Naive thymus-derived CD4-positive, alpha-beta T cell (primary cell): ENCODE measurements around the gene DACH1. TPM values are rescaled to one million over a fixed set of nuclear protein-coding genes. Genes with fewer than 3 reads are reported as not detected.

Experiments
- ATAC-seq: fragments of 150-1000 bp; cut with Tn5 transposase; 2 replicates; pipeline ENCODE4 v1.10.0; 2021; ENCODE audit warnings: mild to moderate bottlenecking, moderate library complexity
- CTCF ChIA-PET: fragments of 350-600 bp; sonication (Branson Sonifier 250); formaldehyde crosslinking; loops from one replicate; lab custom pipeline; 2021; ENCODE audit warnings: antibody characterized with exemption; lab: Charles Lee
- POLR2A ChIA-PET: fragments of 350-600 bp; sonication (Branson Sonifier 250); formaldehyde crosslinking; loops from one replicate; lab custom pipeline; 2021; ENCODE audit warnings: antibody characterized with exemption, inconsistent platforms; lab: Charles Lee
- DNase-seq, 9 donors: peaks; one replicate each; pipeline versions ENCODE4 v3.0.0 to v3.0.0-alpha.2; 2020 to 2022; ENCODE audit warnings: mixed read lengths in 1 of 9
- H3K27ac ChIP-seq: one replicate; pipeline ENCODE4 v1.7.0; 2013; ENCODE audit warnings: mild to moderate bottlenecking, low read depth, low read length, moderate library complexity
- H3K27me3 ChIP-seq, 2 donors: one replicate each; pipeline ENCODE4 v1.7.0; 2013; ENCODE audit warnings: low read length in 2 of 2, mild to moderate bottlenecking in 2 of 2, moderate library complexity in 2 of 2; ENCODE audit not compliant: control insufficient read depth in 2 of 2, insufficient read depth in 2 of 2
- H3K36me3 ChIP-seq, 3 experiments: 1 replicate in 2 of 3; 2 replicates in 1 of 3; pipeline ENCODE4 v1.7.0; 2013; ENCODE audit warnings: low read length in 3 of 3, mild to moderate bottlenecking in 3 of 3, moderate library complexity in 1 of 3; ENCODE audit not compliant: insufficient read depth in 3 of 3, control insufficient read depth in 2 of 3
- H3K4me1 ChIP-seq, 2 donors: one replicate each; pipeline ENCODE4 v1.7.0; 2013; ENCODE audit warnings: low read length in 2 of 2, mild to moderate bottlenecking in 2 of 2, moderate library complexity in 1 of 2; ENCODE audit not compliant: control insufficient read depth in 2 of 2, insufficient read depth in 2 of 2
- H3K4me3 ChIP-seq: 2 replicates; pipeline ENCODE4 v1.7.0; 2013; ENCODE audit warnings: mild to moderate bottlenecking, low read length
- H3K9me3 ChIP-seq, 3 experiments: 1 replicate in 2 of 3; 2 replicates in 1 of 3; pipeline ENCODE4 v1.7.0; 2013; ENCODE audit warnings: low read length in 3 of 3; ENCODE audit not compliant: control insufficient read depth in 2 of 3
- H3K27ac Mint-ChIP-seq, 9 donors: one replicate each; pipeline ENCODE4 v1.8.0; 2020 to 2022; ENCODE audit warnings: mixed read lengths in 9 of 9, mild to moderate bottlenecking in 8 of 9, moderate library complexity in 5 of 9, inconsistent platforms in 2 of 9
- H3K27me3 Mint-ChIP-seq, 5 donors: one replicate each; pipeline ENCODE4 v1.8.0; 2021 to 2022; ENCODE audit warnings: mixed read lengths in 5 of 5, mild to moderate bottlenecking in 1 of 5
- H3K36me3 Mint-ChIP-seq, 5 donors: one replicate each; pipeline ENCODE4 v1.8.0; 2020 to 2022; ENCODE audit warnings: mixed read lengths in 5 of 5, mild to moderate bottlenecking in 3 of 5, inconsistent platforms in 1 of 5
- H3K4me1 Mint-ChIP-seq, 7 donors: one replicate each; pipeline ENCODE4 v1.8.0; 2020 to 2022; ENCODE audit warnings: mixed read lengths in 7 of 7, mild to moderate bottlenecking in 3 of 7, inconsistent platforms in 1 of 7
- H3K4me3 Mint-ChIP-seq, 10 donors: one replicate each; pipeline ENCODE4 v1.8.0; 2020 to 2022; ENCODE audit warnings: mild to moderate bottlenecking in 10 of 10, mixed read lengths in 10 of 10, moderate library complexity in 6 of 10, inconsistent platforms in 2 of 10
- H3K9me3 Mint-ChIP-seq, 11 donors: one replicate each; pipeline ENCODE4 v1.8.0; 2020 to 2022; ENCODE audit warnings: mixed read lengths in 11 of 11, mild to moderate bottlenecking in 4 of 11, inconsistent platforms in 1 of 11, moderate library complexity in 1 of 11
- intact Hi-C, 2 donors: fragments of 100-400 bp; cut with micrococcal nuclease; formaldehyde crosslinking; loops; one replicate each; pipeline ENCODE4 v1.15.1; 2023
- polyA plus RNA-seq, 2 donors: library from polyadenylated mRNA; unstranded; fragments of 300-500 nt; fragmentation: Illumina TruSeq; gene quantifications; one replicate each; pipeline ENCODE4 v1.2.3, GENCODE V29; 2021
- total RNA-seq, 6 experiments: library from RNA in 5 of 6; stranded (reverse) in 5 of 6; gene quantifications; 1 replicate in 5 of 6; 2 replicates in 1 of 6; pipeline ENCODE4 v1.2.3 and lab custom pipeline; 2021 to 2026

DACH1 gene
- total and polyA plus RNA-seq, 7 experiments from 2014 or later: 0.20 to 1.7 (median 0.57) TPM; not detected in 1

DNA sequence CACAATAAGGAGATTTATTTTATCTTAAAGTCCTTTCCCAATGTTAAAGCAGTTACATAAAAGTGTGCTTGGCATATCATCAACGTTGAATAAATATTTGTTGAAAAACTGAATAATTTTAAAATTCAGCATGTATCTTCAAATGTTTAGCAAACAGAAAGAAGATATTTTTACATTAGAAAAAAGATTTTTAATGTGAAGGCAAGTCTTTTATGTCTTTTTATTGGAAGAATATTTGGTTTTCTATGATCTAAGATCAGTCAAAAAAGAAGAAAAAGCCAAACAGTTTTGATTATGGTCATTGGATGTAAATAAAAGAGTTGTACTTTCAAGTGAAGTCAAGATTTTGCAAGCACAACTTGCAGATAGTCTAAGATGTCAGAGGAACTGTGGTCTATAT is 397.4 kb downstream of the DACH1 start:
- H3K9me3 ChIP-seq: no peaks in the 10 kb centered on the region
- H3K4me3 ChIP-seq: no peak overlapping the region
- H3K4me1 Mint-ChIP-seq: no peaks in the 10 kb centered on the region
- H3K36me3 Mint-ChIP-seq: no peaks in the 10 kb centered on the region
- no peaks in the 10 kb centered on the region for H3K27me3 ChIP-seq
- intact Hi-C loops: loop anchor here in 1 of 2 donors (10.0 kb wide), 1 partner anchor 845 kb away; no protein-coding TSS in a partner anchor
- peaks cover 0 to 4% (median 0%) of the 10 kb centered on the region in 11 donors for H3K9me3 Mint-ChIP-seq
- H3K27ac Mint-ChIP-seq: no peak overlapping the region
- ATAC-seq (no peak), DNase-seq (no peak)
- ChIA-PET POLR2A (no interaction called here), CTCF (no interaction called here)
- no peaks in the 10 kb centered on the region for H3K4me1 ChIP-seq
- H3K36me3 ChIP-seq: no peaks in the 10 kb centered on the region
- no peaks in the 10 kb centered on the region for H3K27me3 Mint-ChIP-seq
- no peak overlapping the region for H3K4me3 Mint-ChIP-seq
- H3K27ac ChIP-seq: no peak overlapping the region

DNA sequence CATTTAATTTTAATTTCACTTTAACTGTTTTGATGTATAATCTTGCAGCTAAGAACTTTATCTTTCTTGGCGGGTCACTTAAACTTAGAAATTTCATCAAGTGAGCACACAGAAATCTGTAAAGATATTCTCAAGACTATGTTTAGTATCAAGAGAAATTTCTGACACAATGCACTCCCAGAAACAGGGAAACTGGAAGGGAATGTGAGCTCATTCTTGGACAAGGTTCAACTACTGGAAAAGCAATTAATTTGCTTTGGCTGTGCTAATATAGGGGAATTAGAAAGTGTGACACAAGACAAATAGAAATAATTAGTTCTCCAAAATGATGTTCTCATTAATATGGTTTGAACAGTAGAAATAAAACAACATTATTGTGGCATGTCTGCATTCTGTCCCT is 402.3 kb downstream of the DACH1 start:
- no peak overlapping the region for H3K27ac ChIP-seq
- no peaks in the 10 kb centered on the region for H3K36me3 ChIP-seq
- no peaks in the 10 kb centered on the region for H3K27me3 ChIP-seq
- Mint-ChIP-seq H3K36me3 (no peaks in the 10 kb centered on the region), H3K9me3 (peaks cover 0 to 1% (median 0%) of the 10 kb centered on the region in 11 donors), H3K27me3 (no peaks in the 10 kb centered on the region), H3K27ac (no peak overlapping the region), H3K4me3 (no peak overlapping the region), H3K4me1 (no peaks in the 10 kb centered on the region)
- POLR2A ChIA-PET: no interaction called here
- no peak overlapping the region for H3K4me3 ChIP-seq
- H3K4me1 ChIP-seq: no peaks in the 10 kb centered on the region
- H3K9me3 ChIP-seq: no peaks in the 10 kb centered on the region
- DNase-seq: no peak
- intact Hi-C loops: no loop called here
- ATAC-seq: no peak
- CTCF ChIA-PET: no interaction called here

DNA sequence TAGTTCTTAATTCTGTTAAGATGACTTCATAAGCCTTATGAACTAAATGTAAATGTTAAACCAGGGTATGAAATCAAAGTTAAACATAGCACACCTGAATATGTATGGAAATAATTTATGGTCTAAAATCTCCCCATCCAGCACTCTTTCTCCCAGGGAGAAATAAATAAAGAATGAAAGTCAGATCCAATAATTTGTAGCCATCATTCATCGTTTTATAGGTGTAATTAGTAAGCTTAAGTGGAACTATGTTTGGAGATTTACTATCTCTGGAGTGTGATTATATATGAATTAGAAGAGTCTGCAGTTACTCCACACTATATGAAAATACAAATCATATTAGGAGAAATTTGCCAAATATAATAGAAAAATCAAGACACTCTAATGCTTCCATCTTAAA is 405.1 kb downstream of the DACH1 start:
- Mint-ChIP-seq H3K27me3 (no peaks in the 10 kb centered on the region), H3K27ac (no peak overlapping the region), H3K4me3 (no peak overlapping the region), H3K36me3 (no peaks in the 10 kb centered on the region), H3K9me3 (peaks cover 0 to 1% (median 0%) of the 10 kb centered on the region in 11 donors), H3K4me1 (no peaks in the 10 kb centered on the region)
- CTCF ChIA-PET: no interaction called here
- DNase-seq (no peak), ATAC-seq (no peak)
- intact Hi-C loops: no loop called here
- Histone ChIP-seq H3K27me3 (no peaks in the 10 kb centered on the region), H3K9me3 (no peaks in the 10 kb centered on the region), H3K4me3 (no peak overlapping the region), H3K36me3 (no peaks in the 10 kb centered on the region), H3K27ac (no peak overlapping the region), H3K4me1 (no peaks in the 10 kb centered on the region)
- POLR2A ChIA-PET: no interaction called here

DNA sequence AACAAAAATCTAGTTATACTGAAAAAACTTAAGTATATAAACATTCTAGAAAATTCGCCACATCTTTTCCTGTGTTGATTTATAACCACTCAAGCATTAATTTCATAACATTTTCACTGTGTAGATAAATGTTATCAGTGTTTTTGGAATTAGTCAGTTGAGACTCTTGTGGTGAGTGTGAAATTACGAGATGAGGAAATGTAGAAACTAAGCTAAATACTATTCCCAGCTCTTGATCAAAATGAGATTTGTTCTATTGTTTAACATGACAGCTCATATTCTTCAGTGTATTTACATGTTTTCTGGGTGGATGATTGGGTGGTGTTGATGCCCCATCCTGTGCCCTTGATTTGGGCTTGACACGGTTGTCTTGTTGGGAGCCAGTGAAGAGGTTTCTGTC is 406.8 kb downstream of the DACH1 start:
- Mint-ChIP-seq H3K9me3 (peaks cover 0 to 1% (median 0%) of the 10 kb centered on the region in 11 donors), H3K4me1 (no peaks in the 10 kb centered on the region), H3K4me3 (no peak overlapping the region), H3K27ac (peak overlapping the region in 1 of 9 donors; percentile 2), H3K36me3 (no peaks in the 10 kb centered on the region), H3K27me3 (no peaks in the 10 kb centered on the region)
- Histone ChIP-seq H3K27me3 (no peaks in the 10 kb centered on the region), H3K27ac (no peak overlapping the region), H3K36me3 (no peaks in the 10 kb centered on the region), H3K4me3 (no peak overlapping the region), H3K9me3 (no peaks in the 10 kb centered on the region), H3K4me1 (no peaks in the 10 kb centered on the region)
- ChIA-PET CTCF (no interaction called here), POLR2A (no interaction called here)
- ATAC-seq (no peak), DNase-seq (no peak)
- intact Hi-C loops: no loop called here

DNA sequence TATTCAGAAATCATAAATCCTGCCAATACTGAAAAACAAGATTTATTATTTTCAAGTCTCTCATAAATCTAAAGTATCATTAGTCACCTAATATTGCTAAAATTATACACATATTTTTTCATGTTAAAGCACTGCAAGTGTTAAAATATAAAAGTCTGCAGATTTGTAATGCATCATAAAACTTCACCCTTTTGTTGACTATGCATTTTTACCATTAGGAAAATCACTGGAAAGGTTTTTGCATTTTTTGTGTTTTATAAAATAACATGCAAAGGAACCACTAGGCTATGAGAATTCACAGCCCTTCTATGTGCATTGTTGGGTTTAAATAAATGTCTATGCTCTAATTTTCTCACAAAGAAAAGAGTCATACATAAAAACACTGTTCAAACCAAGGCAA is 407.3 kb downstream of the DACH1 start:
- intact Hi-C loops: no loop called here
- no peaks in the 10 kb centered on the region for H3K9me3 ChIP-seq
- no peaks in the 10 kb centered on the region for H3K36me3 Mint-ChIP-seq
- no peaks in the 10 kb centered on the region for H3K27me3 Mint-ChIP-seq
- no peak overlapping the region for H3K27ac ChIP-seq
- H3K4me3 Mint-ChIP-seq: no peak overlapping the region
- no peaks in the 10 kb centered on the region for H3K27me3 ChIP-seq
- no peak overlapping the region for H3K4me3 ChIP-seq
- H3K4me1 ChIP-seq: no peaks in the 10 kb centered on the region
- H3K27ac Mint-ChIP-seq: no peak overlapping the region
- DNase-seq: no peak
- ChIA-PET POLR2A (no interaction called here), CTCF (no interaction called here)
- H3K36me3 ChIP-seq: no peaks in the 10 kb centered on the region
- H3K9me3 Mint-ChIP-seq: peaks cover 0 to 1% (median 0%) of the 10 kb centered on the region in 11 donors
- H3K4me1 Mint-ChIP-seq: no peaks in the 10 kb centered on the region
- no peak for ATAC-seq

DNA sequence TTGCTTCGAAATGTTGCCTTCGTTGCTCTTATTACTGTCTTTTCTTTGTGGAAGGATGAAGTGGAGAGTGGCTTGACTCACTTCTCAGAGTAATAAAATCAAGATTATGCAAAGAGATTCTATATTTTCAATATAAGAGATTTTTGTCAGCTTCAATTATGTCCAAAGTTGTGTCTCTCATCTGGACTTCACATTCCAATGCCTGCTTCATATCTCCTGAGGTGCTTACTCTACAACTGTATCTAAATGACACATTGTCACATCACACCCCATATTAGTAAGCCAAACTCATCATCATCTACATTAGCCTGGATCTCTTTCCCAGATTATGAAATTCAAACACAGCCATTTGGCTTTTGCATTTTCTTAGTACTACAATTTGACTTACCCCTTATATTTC is 409.4 kb downstream of the DACH1 start:
- ChIA-PET POLR2A (no interaction called here), CTCF (no interaction called here)
- no peak overlapping the region for H3K4me3 Mint-ChIP-seq
- H3K27ac ChIP-seq: no peak overlapping the region
- intact Hi-C loops: no loop called here
- no peaks in the 10 kb centered on the region for H3K27me3 Mint-ChIP-seq
- no peaks in the 10 kb centered on the region for H3K4me1 Mint-ChIP-seq
- H3K9me3 Mint-ChIP-seq: no peaks in the 10 kb centered on the region
- DNase-seq (no peak), ATAC-seq (no peak)
- H3K36me3 Mint-ChIP-seq: no peaks in the 10 kb centered on the region
- no peaks in the 10 kb centered on the region for H3K9me3 ChIP-seq
- no peak overlapping the region for H3K4me3 ChIP-seq
- no peaks in the 10 kb centered on the region for H3K4me1 ChIP-seq
- H3K27me3 ChIP-seq: no peaks in the 10 kb centered on the region
- H3K27ac Mint-ChIP-seq: no peak overlapping the region
- no peaks in the 10 kb centered on the region for H3K36me3 ChIP-seq

DNA sequence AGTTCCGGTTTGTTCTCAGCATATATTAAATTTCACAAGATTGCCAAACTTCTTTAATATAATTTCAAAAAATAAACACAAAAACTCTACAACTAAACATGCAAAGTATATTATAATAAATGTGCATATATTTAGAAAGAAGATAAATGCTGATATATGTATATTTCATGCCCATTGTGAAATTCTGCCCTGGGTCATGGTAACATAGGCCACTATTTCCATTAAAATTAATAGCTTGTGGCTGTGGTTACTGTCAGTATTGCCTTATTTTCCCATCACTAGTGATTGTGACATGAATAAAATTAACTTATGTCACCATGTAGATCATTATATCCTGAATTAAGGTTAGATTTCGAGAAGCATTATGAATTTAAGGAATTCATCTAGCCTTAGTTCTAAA is 410.9 kb downstream of the DACH1 start:
- Histone ChIP-seq H3K4me1 (no peaks in the 10 kb centered on the region), H3K27ac (no peak overlapping the region), H3K27me3 (no peaks in the 10 kb centered on the region), H3K36me3 (no peaks in the 10 kb centered on the region), H3K9me3 (no peaks in the 10 kb centered on the region), H3K4me3 (no peak overlapping the region)
- POLR2A ChIA-PET: no interaction called here
- Mint-ChIP-seq H3K4me3 (no peak overlapping the region), H3K27me3 (no peaks in the 10 kb centered on the region), H3K27ac (no peak overlapping the region), H3K9me3 (no peaks in the 10 kb centered on the region), H3K36me3 (no peaks in the 10 kb centered on the region), H3K4me1 (no peaks in the 10 kb centered on the region)
- intact Hi-C loops: no loop called here
- no peak for DNase-seq
- CTCF ChIA-PET: no interaction called here
- no peak for ATAC-seq
